Measurements from ENCODE around the gene PRKCA. TPM values are rescaled to one million over a fixed set of nuclear protein-coding genes. Genes with fewer than 3 reads are reported as not detected.

Gene PRKCA
- total RNA-seq, 1 donor from 2014 or later = 5.6 TPM

DNA sequence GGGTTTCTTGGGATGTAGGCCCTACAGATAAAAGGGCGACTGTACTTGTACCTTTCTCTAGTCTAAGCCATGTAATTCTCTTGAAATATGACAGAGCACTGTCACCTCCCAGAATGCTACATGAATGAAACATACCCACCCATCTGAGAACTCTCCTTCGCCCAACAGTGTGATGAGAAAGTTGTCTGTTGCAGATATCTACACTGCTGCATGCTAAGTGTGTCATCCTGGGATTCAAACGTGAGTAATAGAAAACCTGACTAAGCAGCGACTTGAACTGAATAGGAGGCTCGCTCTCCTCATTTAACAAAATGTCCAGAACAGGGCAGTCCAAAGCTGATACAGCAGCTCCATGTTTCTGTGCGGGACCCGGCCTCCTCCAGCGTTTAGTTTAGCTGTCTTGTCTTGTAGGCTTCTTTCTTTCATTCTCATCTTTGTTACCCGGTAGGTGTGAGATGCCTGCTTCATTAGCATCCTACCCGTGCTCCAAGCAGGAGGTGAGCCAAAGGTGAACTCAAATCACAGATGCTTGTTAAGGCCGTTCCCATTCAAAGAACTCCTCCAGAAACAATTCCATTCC is 211.9 kb downstream of the PRKCA start:
- peaks cover 9% of the 10 kb centered on the region for H3K4me1 ChIP-seq
- intact Hi-C loops (cut with micrococcal nuclease) = no loop called here
- TF ChIP-seq CTCF (IDR thresholded peaks at IDR 0.05; ENCODE audit: borderline replicate concordance) = no peak
- no peak for DNase-seq
- H3K27me3 ChIP-seq (ENCODE audit: low read depth) = no peaks in the 10 kb centered on the region
- no peak overlapping the region for H3K4me3 ChIP-seq
- no peak overlapping the region for H3K27ac ChIP-seq (replicated peaks)
- no peaks in the 10 kb centered on the region for H3K36me3 ChIP-seq
- no peaks in the 10 kb centered on the region for H3K9me3 ChIP-seq (replicated peaks)

DNA sequence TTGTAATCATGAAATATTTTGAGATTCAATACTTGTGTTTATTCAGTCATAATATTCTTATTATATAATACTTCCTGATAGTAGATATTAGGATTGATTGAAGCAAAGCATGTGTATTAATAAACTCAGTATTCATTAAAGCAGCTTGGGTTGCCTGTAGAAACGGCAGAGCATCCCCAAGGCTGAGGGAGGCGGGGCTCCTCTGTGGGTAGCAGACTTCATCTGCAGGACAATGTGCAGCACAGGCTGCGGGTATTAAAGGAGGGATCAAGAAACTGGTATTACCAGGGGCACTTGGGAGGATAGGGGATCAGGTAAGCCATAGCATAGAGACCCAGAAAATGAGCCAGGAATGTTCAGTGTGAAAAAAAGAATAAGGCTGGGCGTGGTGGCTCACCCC is 213.6 kb downstream of the PRKCA start:
- Histone ChIP-seq H3K27ac (replicated peaks) (no peak overlapping the region), H3K9me3 (replicated peaks) (no peaks in the 10 kb centered on the region), H3K36me3 (no peaks in the 10 kb centered on the region), H3K27me3 (ENCODE audit: low read depth) (no peaks in the 10 kb centered on the region), H3K4me3 (no peak overlapping the region), H3K4me1 (peaks cover 9% of the 10 kb centered on the region)
- intact Hi-C loops (cut with micrococcal nuclease) = no loop called here
- no peak for DNase-seq
- no peak for TF ChIP-seq CTCF (IDR thresholded peaks at IDR 0.05; ENCODE audit: borderline replicate concordance)

GRCh38 chr17:66517336-66518009 is 215.1 kb downstream of the PRKCA start:
- intact Hi-C loops (cut with micrococcal nuclease) = no loop called here
- Histone ChIP-seq H3K4me3 (no peak overlapping the region), H3K36me3 (no peaks in the 10 kb centered on the region), H3K9me3 (replicated peaks) (no peaks in the 10 kb centered on the region), H3K27me3 (ENCODE audit: low read depth) (no peaks in the 10 kb centered on the region), H3K27ac (replicated peaks) (no peak overlapping the region), H3K4me1 (peaks cover 9% of the 10 kb centered on the region)
- TF ChIP-seq CTCF (IDR thresholded peaks at IDR 0.05; ENCODE audit: borderline replicate concordance) = no peak
- DNase-seq = no peak

DNA sequence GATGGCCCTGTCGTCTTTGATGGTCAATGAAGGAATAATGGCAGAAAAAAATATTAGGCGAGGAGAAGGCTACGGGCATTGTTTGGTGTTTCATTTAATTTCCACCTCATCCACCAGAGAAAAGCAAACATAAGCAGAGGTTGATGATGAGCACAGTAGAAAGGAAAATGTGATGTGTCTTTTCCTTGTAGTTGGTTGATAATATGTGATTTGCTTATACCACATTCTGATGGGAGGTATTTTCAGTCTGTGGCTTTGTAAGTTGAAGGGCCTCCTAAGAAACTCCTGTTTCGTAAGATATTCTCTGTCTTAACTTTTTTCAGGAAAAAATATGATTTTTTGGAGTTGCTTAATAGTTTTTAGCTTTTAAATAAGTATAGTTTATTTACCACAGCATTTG is 215.7 kb downstream of the PRKCA start:
- Histone ChIP-seq H3K4me1 (peaks cover 9% of the 10 kb centered on the region), H3K27ac (replicated peaks) (no peak overlapping the region), H3K27me3 (ENCODE audit: low read depth) (no peaks in the 10 kb centered on the region), H3K9me3 (replicated peaks) (no peaks in the 10 kb centered on the region), H3K36me3 (no peaks in the 10 kb centered on the region), H3K4me3 (no peak overlapping the region)
- intact Hi-C loops (cut with micrococcal nuclease) = no loop called here
- no peak for DNase-seq
- TF ChIP-seq CTCF (IDR thresholded peaks at IDR 0.05; ENCODE audit: borderline replicate concordance) = no peak

GRCh38 chr17:66518677-66519076 is 216.3 kb downstream of the PRKCA start:
- TF ChIP-seq CTCF (IDR thresholded peaks at IDR 0.05; ENCODE audit: borderline replicate concordance) = no peak
- Histone ChIP-seq H3K4me3 (no peak overlapping the region), H3K36me3 (no peaks in the 10 kb centered on the region), H3K27ac (replicated peaks) (no peak overlapping the region), H3K27me3 (ENCODE audit: low read depth) (no peaks in the 10 kb centered on the region), H3K9me3 (replicated peaks) (no peaks in the 10 kb centered on the region), H3K4me1 (peaks cover 15% of the 10 kb centered on the region)
- DNase-seq = no peak
- intact Hi-C loops (cut with micrococcal nuclease) = no loop called here
